NCI-H460 (cell line): Measurements from ENCODE around the gene SUPT6H. TPM values are rescaled to one million over a fixed set of nuclear protein-coding genes. Genes with fewer than 3 reads are reported as not detected.
"Not testable (repeated sequence)": the region's sequence is repeated elsewhere in the genome, so short reads cannot be mapped to it uniquely, and the experiment has no call there.

ENCODE experiments used
- DNase-seq: peaks from one replicate; pipeline ENCODE4 v3.0.0-alpha.2; 2016; ENCODE audit warnings: low read depth; ENCODE audit errors: extremely low read depth
- total RNA-seq: library from RNA; depleted of rRNA; stranded (reverse); fragments of >200 nt; shearing (Covaris generic); gene quantifications from 2 replicates; pipeline ENCODE4 v1.2.3, GENCODE V29; 2014

Gene SUPT6H
- total RNA-seq, 1 experiment from 2014 or later: 33.3 TPM

DNA sequence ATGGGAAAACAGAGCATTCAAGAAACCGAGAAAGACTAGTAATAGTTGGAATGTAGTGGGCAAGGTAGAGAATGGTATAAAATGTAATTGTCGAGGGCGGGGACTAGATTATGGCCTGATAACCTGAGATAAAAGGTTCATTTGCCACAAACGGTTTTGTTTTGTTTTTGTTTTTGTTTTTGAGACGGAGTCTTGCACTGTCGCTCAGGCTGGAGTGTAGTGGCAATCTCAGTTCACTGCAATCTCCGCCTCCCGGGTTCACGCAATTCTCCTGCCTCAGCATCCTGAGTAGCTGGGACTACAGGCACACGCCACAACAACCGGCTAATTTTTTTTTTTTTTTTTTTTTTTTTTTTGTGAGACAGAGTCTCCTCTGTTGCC lies 67.9 kb downstream of the SUPT6H start:
- DNase-seq: no peak

- DNase-seq: no peak
Measured at GRCh38 chr17:28733346-28733745, 71.3 kb downstream of the SUPT6H start.

- no peak for DNase-seq
Measured at GRCh38 chr17:28734712-28735241, 72.8 kb downstream of the SUPT6H start.

- no peak for DNase-seq
Measured at GRCh38 chr17:28735242-28735722, 73.3 kb downstream of the SUPT6H start.

- not testable (repeated sequence) for DNase-seq
Measured at GRCh38 chr17:28735913-28736769, 74.1 kb downstream of the SUPT6H start.

- DNase-seq: no peak
Measured at GRCh38 chr17:28737316-28737715, 75.3 kb downstream of the SUPT6H start.

GRCh38 chr17:28737770-28738679 lies 76.0 kb downstream of the SUPT6H start:
- DNase-seq: no peak

DNA sequence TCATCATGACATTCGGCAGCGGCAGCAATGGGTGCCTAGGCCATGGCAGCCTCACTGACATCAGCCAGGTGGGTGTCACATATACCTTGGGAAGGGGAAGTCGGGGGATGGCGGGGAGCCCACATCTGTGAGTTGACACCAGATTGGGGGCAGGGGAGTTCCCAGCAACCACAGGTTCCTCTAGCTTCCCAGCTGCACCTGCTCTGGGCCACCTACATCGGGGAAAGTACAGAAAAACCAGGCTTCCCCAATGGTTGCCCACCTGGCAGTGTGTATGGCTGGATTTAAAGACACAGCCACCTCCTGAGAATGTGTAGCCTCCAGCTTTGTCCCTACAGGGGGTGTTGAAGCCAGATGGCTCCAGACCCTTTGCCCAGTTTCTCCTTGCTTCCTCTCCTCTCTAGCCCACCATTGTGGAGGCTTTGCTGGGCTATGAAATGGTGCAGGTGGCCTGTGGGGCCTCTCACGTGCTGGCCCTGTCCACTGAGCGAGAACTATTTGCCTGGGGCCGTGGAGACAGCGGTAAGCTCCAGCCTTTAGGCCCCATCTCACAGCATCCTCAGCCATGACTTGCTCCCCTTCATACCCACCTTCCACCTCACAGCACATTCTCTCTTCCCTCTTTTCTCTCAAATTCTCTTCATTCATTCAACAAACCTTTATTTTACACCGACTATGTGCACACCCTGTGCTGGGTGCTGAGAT lies 76.8 kb downstream of the SUPT6H start:
- no peak for DNase-seq

GRCh38 chr17:28740406-28741357 lies 78.7 kb downstream of the SUPT6H start:
- DNase-seq: no peak

GRCh38 chr17:28741358-28742349 lies 79.6 kb downstream of the SUPT6H start:
- DNase-seq: no peak

DNA sequence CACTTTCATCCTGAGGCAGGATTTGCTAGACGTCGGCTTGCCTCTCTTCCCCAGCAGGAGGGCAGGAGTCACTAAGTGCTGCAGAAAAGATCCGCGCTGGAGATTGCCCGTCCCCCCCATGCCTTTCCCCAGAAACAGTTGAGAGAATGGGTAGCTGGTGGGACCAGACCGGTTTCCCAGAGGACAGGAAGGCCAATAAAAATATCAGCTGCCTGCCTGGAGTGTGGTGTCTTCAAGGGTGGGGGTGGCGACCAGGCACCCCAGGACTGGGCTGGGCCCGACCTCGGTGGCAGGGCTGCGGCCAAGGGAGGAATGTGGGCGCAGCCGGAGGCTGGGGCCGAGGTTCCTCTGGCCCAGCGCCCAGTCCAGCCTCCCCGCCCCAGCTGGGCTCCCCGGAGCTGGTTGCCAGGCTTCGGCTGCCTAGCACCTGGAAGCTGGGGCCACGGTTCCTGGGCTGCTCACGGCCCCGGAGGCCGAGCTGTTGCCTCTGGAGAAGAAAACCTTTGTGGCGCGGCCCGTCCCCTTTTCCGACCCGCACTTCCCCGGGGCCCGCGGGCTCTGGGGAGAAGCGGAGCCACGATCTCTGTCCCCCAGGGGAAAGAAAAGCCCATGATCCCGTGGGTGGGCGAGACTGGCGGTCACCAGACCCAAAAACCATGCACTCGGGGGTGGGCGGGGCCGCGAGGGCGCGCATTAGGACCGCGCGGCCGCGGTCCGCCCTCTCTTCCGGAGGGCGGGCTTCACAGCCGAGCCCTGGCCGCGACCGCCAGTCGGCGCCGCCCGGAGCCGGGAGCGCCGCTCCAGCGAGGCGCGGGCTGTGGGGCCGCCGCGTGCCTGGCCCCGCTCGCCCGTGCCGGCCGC lies 81.5 kb downstream of the SUPT6H start, which contains the start of gene TRAF4:
TSS of gene TRAF4 (plus strand) at position 769 of the 861 bp plus-strand sequence. CDS start 102 bp downstream, outside the sequence.
- DNase-seq: peak; percentile 80

- DNase-seq: no peak
Measured at GRCh38 chr17:28744104-28744971, 82.3 kb downstream of the SUPT6H start.

- no peak for DNase-seq
Measured at GRCh38 chr17:28744972-28745785, 83.2 kb downstream of the SUPT6H start.

DNA sequence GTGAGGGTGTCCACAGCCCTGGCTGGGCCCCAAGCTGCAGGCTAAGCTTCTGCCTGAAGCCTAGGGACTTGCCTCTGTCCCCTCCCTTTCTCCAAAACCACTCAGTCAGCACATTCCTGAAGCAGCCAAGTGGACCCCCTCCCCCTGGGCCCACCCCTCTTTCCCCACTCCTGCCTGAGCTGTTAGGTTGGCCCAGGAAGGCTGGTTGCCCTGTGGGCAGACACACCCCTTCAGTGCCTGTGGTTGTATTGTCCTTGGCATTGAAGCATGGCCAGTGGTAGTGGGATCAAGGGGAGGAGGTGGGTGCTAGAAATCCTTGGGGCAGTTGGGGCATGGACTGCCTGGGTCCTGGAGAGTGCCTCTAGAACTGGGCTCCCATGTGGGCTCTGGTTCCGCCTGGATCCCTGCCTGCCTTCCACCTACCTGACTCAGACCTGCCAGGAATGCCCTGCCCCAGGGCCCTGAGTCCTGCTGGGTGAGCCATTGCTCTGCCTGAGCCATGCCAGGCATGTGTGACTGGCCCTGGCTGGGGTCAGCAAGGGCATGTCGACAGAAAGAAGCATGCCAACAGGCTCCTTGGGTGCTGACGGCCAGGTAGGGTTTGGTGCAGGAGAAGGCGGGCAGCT lies 83.9 kb downstream of the SUPT6H start:
- DNase-seq: no peak

GRCh38 chr17:28746611-28747050 lies 84.6 kb downstream of the SUPT6H start:
- no peak for DNase-seq
